ENCODE measurements around the gene HDAC9.

The HDAC9 gene

GRCh38 chr7:18638594-18639452, 143.3 kb downstream of the HDAC9 start:
- Histone ChIP-seq H3K9ac (ENCODE audit: low read depth, low read length) (no peak overlapping the region), H4K20me1 (ENCODE audit: insufficient read depth, low read length) (no peaks in the 10 kb centered on the region), H3K36me3 (ENCODE audit: insufficient read depth, low read length) (no peaks in the 10 kb centered on the region), H2AFZ (ENCODE audit: low read depth, low read length) (no peak overlapping the region), H3K4me1 (ENCODE audit: insufficient read depth, low read length) (no peaks in the 10 kb centered on the region), H3K4me3 (ENCODE audit: low read depth in 1 of 2, low read length in 2 of 2) (no peak overlapping the region), H3K4me2 (ENCODE audit: insufficient read depth, low read length) (no peak overlapping the region), H3K9me3 (ENCODE audit: insufficient read depth, low read length, severe bottlenecking) (no peaks in the 10 kb centered on the region), H3K79me2 (ENCODE audit: insufficient read depth, low read length) (no peaks in the 10 kb centered on the region), H3K27me3 (ENCODE audit: insufficient read depth, low read length, poor library complexity) (no peaks in the 10 kb centered on the region), H3K27ac (ENCODE audit: low read length) (no peak overlapping the region)
- TF ChIP-seq EZH2 (IDR thresholded peaks at IDR 0.05; ENCODE audit: borderline replicate concordance, low read depth, low read length, severe bottlenecking) (no peak), CTCF (IDR thresholded peaks at IDR 0.05; ENCODE audit: borderline replicate concordance, extremely low read depth, low read length, poor library complexity, severe bottlenecking) (no peak)
- no peak for DNase-seq
- no peak for ATAC-seq (ENCODE audit: insufficient read depth, low read depth)

- Histone ChIP-seq H3K9ac (ENCODE audit: low read depth, low read length) (no peak overlapping the region), H3K4me2 (ENCODE audit: insufficient read depth, low read length) (no peak overlapping the region), H2AFZ (ENCODE audit: low read depth, low read length) (no peak overlapping the region), H3K9me3 (ENCODE audit: insufficient read depth, low read length, severe bottlenecking) (no peaks in the 10 kb centered on the region), H3K79me2 (ENCODE audit: insufficient read depth, low read length) (no peaks in the 10 kb centered on the region), H4K20me1 (ENCODE audit: insufficient read depth, low read length) (no peaks in the 10 kb centered on the region), H3K4me1 (ENCODE audit: insufficient read depth, low read length) (no peaks in the 10 kb centered on the region), H3K27ac (ENCODE audit: low read length) (no peak overlapping the region), H3K4me3 (ENCODE audit: low read depth in 1 of 2, low read length in 2 of 2) (no peak overlapping the region), H3K27me3 (ENCODE audit: insufficient read depth, low read length, poor library complexity) (no peaks in the 10 kb centered on the region), H3K36me3 (ENCODE audit: insufficient read depth, low read length) (no peaks in the 10 kb centered on the region)
- TF ChIP-seq EZH2 (IDR thresholded peaks at IDR 0.05; ENCODE audit: borderline replicate concordance, low read depth, low read length, severe bottlenecking) (no peak), CTCF (IDR thresholded peaks at IDR 0.05; ENCODE audit: borderline replicate concordance, extremely low read depth, low read length, poor library complexity, severe bottlenecking) (no peak)
- no peak for ATAC-seq (ENCODE audit: insufficient read depth, low read depth)
- no peak for DNase-seq
Observed at GRCh38 chr7:18639711-18640110, 144.2 kb downstream of the HDAC9 start.

GRCh38 chr7:18644981-18645380, 149.4 kb downstream of the HDAC9 start:
- Histone ChIP-seq H3K4me2 (ENCODE audit: insufficient read depth, low read length) (no peak overlapping the region), H3K79me2 (ENCODE audit: insufficient read depth, low read length) (no peaks in the 10 kb centered on the region), H2AFZ (ENCODE audit: low read depth, low read length) (no peak overlapping the region), H3K36me3 (ENCODE audit: insufficient read depth, low read length) (no peaks in the 10 kb centered on the region), H3K4me1 (ENCODE audit: insufficient read depth, low read length) (no peaks in the 10 kb centered on the region), H3K4me3 (ENCODE audit: low read depth in 1 of 2, low read length in 2 of 2) (no peak overlapping the region), H3K27me3 (ENCODE audit: insufficient read depth, low read length, poor library complexity) (no peaks in the 10 kb centered on the region), H3K9ac (ENCODE audit: low read depth, low read length) (no peak overlapping the region), H3K27ac (ENCODE audit: low read length) (no peak overlapping the region), H3K9me3 (ENCODE audit: insufficient read depth, low read length, severe bottlenecking) (no peaks in the 10 kb centered on the region), H4K20me1 (ENCODE audit: insufficient read depth, low read length) (no peaks in the 10 kb centered on the region)
- TF ChIP-seq EZH2 (IDR thresholded peaks at IDR 0.05; ENCODE audit: borderline replicate concordance, low read depth, low read length, severe bottlenecking) (no peak), CTCF (IDR thresholded peaks at IDR 0.05; ENCODE audit: borderline replicate concordance, extremely low read depth, low read length, poor library complexity, severe bottlenecking) (no peak)
- DNase-seq (no peak), ATAC-seq (ENCODE audit: insufficient read depth, low read depth) (no peak)

All from DND-41 (cell line).